IMR-90 (cell line): ENCODE measurements around the gene CARMIL1. TPM values are rescaled to one million over a fixed set of nuclear protein-coding genes. Genes with fewer than 3 reads are reported as not detected.

Source experiments
- ATAC-seq: fragments of 200-7000 bp; cut with Tn5 transposase; 2 replicates; pipeline ENCODE4 v1.9.1; 2020; ENCODE audit warnings: low read depth, mild to moderate bottlenecking, moderate library complexity
- BruUV-seq: library from RNA; stranded (reverse); fragments of 400-500 nt; replicated peaks from 2 replicates; lab custom pipeline; 2021; lab: Mats Ljungman, UMichigan
- CTCF ChIA-PET: fragments of 300-600 bp; formaldehyde crosslinking; extraction: SDS; loops from one replicate; lab custom pipeline; 2021; ENCODE audit warnings: antibody characterized with exemption; lab: Yijun Ruan, JAX
- POLR2A ChIA-PET: fragments of 300-600 bp; sonication (Branson Sonifier 250); formaldehyde crosslinking; loops from one replicate; lab custom pipeline; 2022; ENCODE audit warnings: antibody characterized with exemption; ENCODE audit not compliant: unreplicated experiment; lab: Charles Lee
- DNase-seq: peaks from one replicate; pipeline ENCODE4 v3.0.0; 2013
- H2AFZ ChIP-seq: replicated peaks from 2 replicates; pipeline ENCODE3; 2013; ENCODE audit warnings: low read length, mild to moderate bottlenecking; ENCODE audit not compliant: poor library complexity
- H2AK5ac ChIP-seq: 2 replicates; pipeline ENCODE4 v1.6.1; 2013; ENCODE audit warnings: low read depth, low read length, inconsistent platforms
- H2AK9ac ChIP-seq: replicated peaks from 2 replicates; pipeline ENCODE3; 2013; ENCODE audit warnings: mild to moderate bottlenecking, low read depth, low read length, moderate library complexity; ENCODE audit not compliant: poor library complexity
- H2BK120ac ChIP-seq: 2 replicates; pipeline ENCODE4 v1.6.1; 2013; ENCODE audit warnings: low read depth, low read length, inconsistent platforms
- H2BK15ac ChIP-seq: 3 replicates; pipeline ENCODE4 v1.6.1; 2013; ENCODE audit warnings: low read depth, low read length, inconsistent platforms
- H2BK20ac ChIP-seq: 2 replicates; pipeline ENCODE4 v1.6.1; 2013; ENCODE audit warnings: low read depth, mild to moderate bottlenecking, inconsistent platforms, low read length, moderate library complexity
- H2BK5ac ChIP-seq: 2 replicates; pipeline ENCODE4 v1.6.1; 2013; ENCODE audit warnings: mild to moderate bottlenecking, low read depth, low read length, inconsistent platforms; ENCODE audit not compliant: poor library complexity, severe bottlenecking
- H3K14ac ChIP-seq: replicated peaks from 2 replicates; pipeline ENCODE4 v1.6.1; 2013; ENCODE audit warnings: low read depth, low read length, inconsistent platforms
- H3K18ac ChIP-seq: 2 replicates; pipeline ENCODE4 v1.6.1; 2013; ENCODE audit warnings: low read depth, low read length, control low read depth
- H3K23ac ChIP-seq: 2 replicates; pipeline ENCODE4 v1.6.1; 2013; ENCODE audit warnings: low read depth, low read length, inconsistent platforms
- H3K27ac ChIP-seq: 2 replicates; pipeline ENCODE4 v1.5.1; 2013; ENCODE audit warnings: mild to moderate bottlenecking, control low read depth, low read length; ENCODE audit not compliant: insufficient read depth
- H3K27me3 ChIP-seq: 2 replicates; pipeline ENCODE4 v1.6.1; 2013; ENCODE audit warnings: low read length; ENCODE audit not compliant: control insufficient read depth, insufficient read depth
- H3K36me3 ChIP-seq: 2 replicates; pipeline ENCODE4 v1.6.1; 2013; ENCODE audit warnings: low read length, mixed read lengths; ENCODE audit not compliant: control insufficient read depth, insufficient read depth
- H3K4ac ChIP-seq: 2 replicates; pipeline ENCODE4 v1.6.1; 2013; ENCODE audit warnings: low read depth, low read length, inconsistent platforms
- H3K4me1 ChIP-seq: 2 replicates; pipeline ENCODE4 v1.6.1; 2013; ENCODE audit warnings: low read length, mixed read lengths; ENCODE audit not compliant: control insufficient read depth, insufficient read depth
- H3K4me2 ChIP-seq: 2 replicates; pipeline ENCODE4 v1.6.1; 2013; ENCODE audit warnings: low read depth, mild to moderate bottlenecking, control low read depth, low read length, moderate library complexity
- H3K4me3 ChIP-seq: 2 replicates; pipeline ENCODE4 v1.5.1; 2013; ENCODE audit warnings: low read depth, mild to moderate bottlenecking, control low read depth, low read length, moderate library complexity; ENCODE audit not compliant: insufficient read depth
- H3K56ac ChIP-seq: 2 replicates; pipeline ENCODE4 v1.6.1; 2013; ENCODE audit warnings: low read length, inconsistent platforms; ENCODE audit not compliant: insufficient read depth; ENCODE audit errors: extremely low read depth
- H3K79me1 ChIP-seq, 2 experiments: 2 replicates each; pipeline ENCODE4 v1.6.1; 2013; ENCODE audit warnings: low read length in 2 of 2, inconsistent platforms in 1 of 2, low read depth in 1 of 2
- H3K9ac ChIP-seq: 2 replicates; pipeline ENCODE4 v1.6.1; 2013; ENCODE audit warnings: low read depth, low read length, control low read depth
- H3K9me1 ChIP-seq: 2 replicates; pipeline ENCODE4 v1.6.1; 2013; ENCODE audit warnings: low read length, inconsistent platforms; ENCODE audit not compliant: insufficient read depth
- H3K9me3 ChIP-seq: 2 replicates; pipeline ENCODE4 v1.6.1; 2013; ENCODE audit warnings: low read length; ENCODE audit not compliant: control insufficient read depth, insufficient read depth
- H4K20me1 ChIP-seq: 2 replicates; pipeline ENCODE4 v1.6.1; 2013; ENCODE audit warnings: low read length, inconsistent platforms; ENCODE audit not compliant: insufficient read depth
- H4K5ac ChIP-seq: 2 replicates; pipeline ENCODE4 v1.6.1; 2013; ENCODE audit warnings: mild to moderate bottlenecking, low read depth, low read length, control low read depth
- H4K8ac ChIP-seq, 2 experiments: 2 replicates each; pipeline ENCODE4 v1.6.1; 2013; ENCODE audit warnings: low read depth in 2 of 2, low read length in 2 of 2, control low read depth in 1 of 2, inconsistent platforms in 1 of 2
- H4K91ac ChIP-seq: 2 replicates; pipeline ENCODE4 v1.6.1; 2013; ENCODE audit warnings: low read depth, low read length, inconsistent platforms; ENCODE audit not compliant: insufficient read depth
- BHLHE40 ChIP-seq: fragments of 150-350 bp; IDR thresholded peaks from 2 replicates; pipeline ENCODE4 v1.6.1; 2016; ENCODE audit warnings: mild to moderate bottlenecking, low read depth, low read length
- CEBPB ChIP-seq: IDR thresholded peaks from 2 replicates; pipeline ENCODE4 v1.6.1; 2012; ENCODE audit warnings: low read depth, low read length, improper control_type of control experiment
- ELK1 ChIP-seq: fragments of 150-350 bp; IDR thresholded peaks from 2 replicates; pipeline ENCODE4 v1.6.1; 2016; ENCODE audit warnings: low read depth, mild to moderate bottlenecking, low read length, moderate library complexity, borderline replicate concordance
- MAFK ChIP-seq: IDR thresholded peaks from 2 replicates; pipeline ENCODE4 v1.6.1; 2012; ENCODE audit warnings: low read depth, low read length, improper control_type of control experiment
- MAZ ChIP-seq: IDR thresholded peaks from 2 replicates; pipeline ENCODE4 v1.6.1; 2012; ENCODE audit warnings: low read depth, mild to moderate bottlenecking, low read length, improper control_type of control experiment, moderate library complexity, borderline replicate concordance
- MXI1 ChIP-seq: IDR thresholded peaks from 2 replicates; pipeline ENCODE4 v1.6.1; 2012; ENCODE audit warnings: low read depth, mild to moderate bottlenecking, low read length, moderate library complexity, borderline replicate concordance
- NFE2L2 ChIP-seq: fragments of 150-350 bp; IDR thresholded peaks from 2 replicates; pipeline ENCODE4 v1.6.1; 2016; ENCODE audit warnings: low read depth, mild to moderate bottlenecking, low read length
- RAD21 ChIP-seq: IDR thresholded peaks from 2 replicates; pipeline ENCODE4 v1.6.1; 2012; ENCODE audit warnings: low read length, improper control_type of control experiment
- RFX5 ChIP-seq: IDR thresholded peaks from 2 replicates; pipeline ENCODE4 v1.8.0; 2012; ENCODE audit warnings: low read depth, mild to moderate bottlenecking, low read length, moderate library complexity
- SMC3 ChIP-seq: fragments of 150-350 bp; IDR thresholded peaks from 2 replicates; pipeline ENCODE4 v1.6.1; 2016; ENCODE audit warnings: low read depth, mild to moderate bottlenecking, antibody characterized with exemption, low read length, moderate library complexity
- WGBS, 2 experiments: methylation state at CpG; one replicate each; pipeline versions ENCODE4 v1.1.5 to v1.1.7; 2013; ENCODE audit warnings: missing lambda C conversion rate in 2 of 2; ENCODE audit not compliant: insufficient read length in 1 of 2; ENCODE audit errors: extremely low coverage in 2 of 2; 5-methylcytosine and 5-hydroxymethylcytosine counted together
- dilution Hi-C: fragments of 300-500 bp; cut with HindIII; formaldehyde crosslinking; loops from one replicate; pipeline ENCODE4 v1.14.3; 2018; ENCODE audit warnings: low sequenced_read_pairs; ENCODE audit not compliant: unreplicated experiment
- in situ Hi-C: fragments of 300-500 bp; cut with MboI; formaldehyde crosslinking; loops from 3 replicates; pipeline ENCODE4 v1.14.3; 2019; ENCODE audit warnings: low sequenced_read_pairs, inconsistent platforms, mixed read lengths
- intact Hi-C: fragments of 100-400 bp; cut with micrococcal nuclease; formaldehyde crosslinking; loops from 2 replicates; pipeline ENCODE4 v1.10.0; 2022
- polyA plus RNA-seq, 3 experiments: library from polyadenylated mRNA; depleted of rRNA; stranded (reverse); fragments of >200 nt; gene quantifications; 2 replicates each; pipeline ENCODE4 v1.2.3, GENCODE V29; 2012; ENCODE audit warnings: low replicate concordance in 1 of 3
- total RNA-seq: library from RNA; depleted of rRNA; stranded (reverse); fragments of >200 nt; gene quantifications from 2 replicates; pipeline ENCODE4 v1.2.3, GENCODE V29; 2012

CARMIL1 gene
- total and polyA plus RNA-seq, 2 of the 4 experiments (the other 2 are of a cell fraction): 1.3 to 2.9 TPM

- BruUV-seq: no TSS peak
Measured at GRCh38 chr6:25599516-25600085, 320.4 kb downstream of the CARMIL1 start.

More at GRCh38 chr6:25599516-25600085, 320.4 kb downstream of the CARMIL1 start:
- Histone ChIP-seq H3K79me1 (no peaks in the 10 kb centered on the region), H3K23ac (no peak overlapping the region), H2BK5ac (no peak overlapping the region), H3K27me3 (no peaks in the 10 kb centered on the region), H3K4me3 (no peak overlapping the region), H2AK5ac (no peak overlapping the region), H3K9me3 (no peaks in the 10 kb centered on the region), H2BK15ac (no peak overlapping the region), H2AFZ (no peak overlapping the region), H3K9ac (no peak overlapping the region), H4K20me1 (no peaks in the 10 kb centered on the region), H3K27ac (no peak overlapping the region), H3K14ac (no peak overlapping the region), H3K4ac (no peak overlapping the region), H4K91ac (no peak overlapping the region), H2AK9ac (no peak overlapping the region), H2BK20ac (no peak overlapping the region), H3K18ac (no peak overlapping the region), H4K5ac (no peak overlapping the region), H3K56ac (no peak overlapping the region), H3K4me2 (no peak overlapping the region), H3K9me1 (no peaks in the 10 kb centered on the region), H2BK120ac (no peak overlapping the region), H3K4me1 (no peaks in the 10 kb centered on the region), H3K36me3 (no peaks in the 10 kb centered on the region), H4K8ac (no peak overlapping the region)
- dilution Hi-C loops (no loop called here), intact Hi-C loops (loop anchor here (5.0 kb wide), 3 partner anchors 527 to 1017 kb away; no protein-coding TSS in a partner anchor), in situ Hi-C loops (loop anchor here (25.0 kb wide), 1 partner anchor 1012 kb away; no protein-coding TSS in a partner anchor)
- CTCF ChIA-PET: interaction anchor here (0.6 to 1.4 kb wide), 3 partner anchors 23 to 377 kb away, joined by 3 to 4 read pairs (median 3); no protein-coding TSS in a partner anchor
- no peak for ATAC-seq
- POLR2A ChIA-PET: no interaction called here
- no CpG with 5 or more reads among the region's 4 CpGs for WGBS, 2 experiments
- no peak for DNase-seq
- TF ChIP-seq MAZ: no peak
- TF ChIP-seq CEBPB: no peak
- TF ChIP-seq RFX5: no peak
- TF ChIP-seq RAD21: no peak
- no peak for TF ChIP-seq MXI1
- no peak for TF ChIP-seq SMC3
- no peak for TF ChIP-seq NFE2L2
- no peak for TF ChIP-seq BHLHE40
- TF ChIP-seq MAFK: no peak
- no peak for TF ChIP-seq ELK1
